Testis (tissue), 3 donors: ENCODE results near the gene C12orf57. TPM values are rescaled to one million over a fixed set of nuclear protein-coding genes. Genes with fewer than 3 reads are reported as not detected.

ENCODE experiments used
- DNase-seq: peaks from one replicate; pipeline ENCODE4 v3.0.0-alpha.2; 2019
- H3K27ac ChIP-seq, 2 donors: fragments of 200-600 bp; sonication (generic); one replicate each; pipeline ENCODE4 v1.5.1; 2019
- H3K27me3 ChIP-seq: fragments of 200-600 bp; sonication (generic); one replicate; pipeline ENCODE4 v1.5.1; 2019
- H3K36me3 ChIP-seq: fragments of 200-600 bp; sonication (generic); one replicate; pipeline ENCODE4 v1.5.1; 2017; ENCODE audit warnings: low read depth; ENCODE audit errors: missing control alignments
- H3K4me1 ChIP-seq: fragments of 200-600 bp; sonication (generic); one replicate; pipeline ENCODE4 v1.5.1; 2019
- H3K4me3 ChIP-seq, 2 donors: fragments of 200-600 bp; sonication (generic); one replicate each; pipeline ENCODE4 v1.5.1; 2017 to 2019
- H3K9me3 ChIP-seq: fragments of 200-600 bp; sonication (generic); one replicate; pipeline ENCODE4 v1.5.1; 2017
- POLR2A ChIP-seq: fragments of 450-650 bp; IDR thresholded peaks from one replicate; pipeline ENCODE4 v1.6.1; 2017; ENCODE audit warnings: antibody characterized with exemption, mild to moderate bottlenecking, moderate library complexity
- WGBS, 2 donors: methylation state at CpG; one replicate each; pipeline ENCODE4 v1.1.5; 2018; 5-methylcytosine and 5-hydroxymethylcytosine counted together
- intact Hi-C: fragments of 100-400 bp; cut with DNase I; formaldehyde crosslinking; loops from one replicate; pipeline ENCODE4 v1.15.1; 2023; ENCODE audit warnings: low total_unique reads
- polyA plus RNA-seq: library from polyadenylated mRNA; stranded (reverse); fragments of 350-450 nt; fragmentation: Illumina TruSeq; extraction: RNeasy Lipid Tissue Mini Kit (QIAGEN cat#74804); gene quantifications from one replicate; pipeline ENCODE4 v1.2.3, GENCODE V29; 2014; ENCODE audit warnings: low read depth, low replicate concordance; ENCODE audit not compliant: insufficient read depth
- total RNA-seq, 2 donors: library from RNA; depleted of rRNA; stranded (reverse); fragments of >200 nt; gene quantifications; one replicate each; pipeline ENCODE4 v1.2.3, GENCODE V29; 2016
- TF ChIP-seq, protein P1 (sequence below), 3 experiments: fragments of 450-650 bp in 2 of 3; fragments of 200-600 bp in 1 of 3; sonication (generic) in 1 of 3; IDR thresholded peaks; one replicate each; pipeline ENCODE4 v1.5.1; 2016 to 2019; ENCODE audit warnings: antibody characterized with exemption in 3 of 3, mild to moderate bottlenecking in 2 of 3, moderate library complexity in 1 of 3

The C12orf57 gene
- total and polyA plus RNA-seq, 3 donors from 2014 or later, result 141 to 236 (median 143) TPM

GRCh38 chr12:6975297-6976032 is 31.6 kb downstream of the C12orf57 start:
- Histone ChIP-seq H3K27ac (no peak overlapping the region), H3K9me3 (no peaks in the 10 kb centered on the region), H3K4me1 (peaks cover 6% of the 10 kb centered on the region), H3K27me3 (no peaks in the 10 kb centered on the region), H3K4me3 (no peak overlapping the region), H3K36me3 (no peaks in the 10 kb centered on the region)
- DNase-seq, result no peak
- TF ChIP-seq, protein P1, sequence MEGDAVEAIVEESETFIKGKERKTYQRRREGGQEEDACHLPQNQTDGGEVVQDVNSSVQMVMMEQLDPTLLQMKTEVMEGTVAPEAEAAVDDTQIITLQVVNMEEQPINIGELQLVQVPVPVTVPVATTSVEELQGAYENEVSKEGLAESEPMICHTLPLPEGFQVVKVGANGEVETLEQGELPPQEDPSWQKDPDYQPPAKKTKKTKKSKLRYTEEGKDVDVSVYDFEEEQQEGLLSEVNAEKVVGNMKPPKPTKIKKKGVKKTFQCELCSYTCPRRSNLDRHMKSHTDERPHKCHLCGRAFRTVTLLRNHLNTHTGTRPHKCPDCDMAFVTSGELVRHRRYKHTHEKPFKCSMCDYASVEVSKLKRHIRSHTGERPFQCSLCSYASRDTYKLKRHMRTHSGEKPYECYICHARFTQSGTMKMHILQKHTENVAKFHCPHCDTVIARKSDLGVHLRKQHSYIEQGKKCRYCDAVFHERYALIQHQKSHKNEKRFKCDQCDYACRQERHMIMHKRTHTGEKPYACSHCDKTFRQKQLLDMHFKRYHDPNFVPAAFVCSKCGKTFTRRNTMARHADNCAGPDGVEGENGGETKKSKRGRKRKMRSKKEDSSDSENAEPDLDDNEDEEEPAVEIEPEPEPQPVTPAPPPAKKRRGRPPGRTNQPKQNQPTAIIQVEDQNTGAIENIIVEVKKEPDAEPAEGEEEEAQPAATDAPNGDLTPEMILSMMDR (IDR thresholded peaks at IDR 0.05), result no peak
- TF ChIP-seq POLR2A, result no peak
- WGBS, 2 donors, result 80 to 91% methylated on average over 2 of the region's 2 CpGs
- intact Hi-C loops, result no loop called here

DNA sequence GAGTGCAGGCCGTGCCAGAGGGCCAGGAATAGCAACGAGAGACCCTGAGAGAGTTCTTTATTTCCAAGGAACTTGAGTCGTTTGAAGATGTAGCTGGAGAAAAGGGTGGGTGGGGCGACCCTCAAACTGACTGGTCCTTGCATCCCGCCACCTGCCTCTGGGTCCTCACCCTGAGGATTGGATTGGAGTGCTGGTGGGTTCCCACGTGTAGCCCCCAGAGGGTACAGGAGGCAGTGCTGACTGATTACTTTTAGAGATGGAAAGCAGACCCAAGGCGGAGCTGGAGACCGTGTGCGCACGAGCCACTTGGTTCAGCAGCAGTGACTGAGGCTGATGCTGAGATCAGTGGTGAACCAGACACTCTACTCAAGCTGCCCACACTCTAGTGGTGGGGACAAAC is 33.8 kb downstream of the C12orf57 start:
- Histone ChIP-seq H3K27me3 (no peaks in the 10 kb centered on the region), H3K36me3 (no peaks in the 10 kb centered on the region), H3K27ac (no peak overlapping the region), H3K4me3 (no peak overlapping the region), H3K4me1 (no peaks in the 10 kb centered on the region), H3K9me3 (no peaks in the 10 kb centered on the region)
- 77 to 84% methylated on average over 10 of the region's 10 CpGs for WGBS, 2 donors
- no peak for DNase-seq
- intact Hi-C loops, result no loop called here
- TF ChIP-seq, protein P1 (IDR thresholded peaks at IDR 0.05), result no peak
- TF ChIP-seq POLR2A, result no peak

DNA sequence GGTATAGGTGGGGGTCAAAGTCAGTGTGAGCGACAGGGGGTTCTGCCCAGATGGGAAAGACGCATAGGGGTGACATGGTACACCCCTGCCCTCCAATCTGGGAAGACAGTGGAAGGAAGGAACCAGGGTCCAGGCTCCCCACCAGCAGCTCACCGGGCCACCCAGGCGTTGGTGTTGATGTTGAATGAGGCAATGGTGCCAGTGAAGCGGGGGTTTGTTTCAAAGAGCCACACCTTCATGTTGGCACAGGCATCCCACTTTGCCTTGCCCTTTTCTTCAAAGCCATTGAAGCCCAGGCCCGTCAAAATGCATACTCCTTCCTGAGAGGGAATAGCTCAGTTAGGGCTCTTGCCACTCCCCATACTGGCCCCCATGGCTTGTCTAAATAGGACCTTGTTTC is 34.4 kb downstream of the C12orf57 start:
- Histone ChIP-seq H3K36me3 (no peaks in the 10 kb centered on the region), H3K27ac (no peak overlapping the region), H3K27me3 (no peaks in the 10 kb centered on the region), H3K9me3 (no peaks in the 10 kb centered on the region), H3K4me1 (no peaks in the 10 kb centered on the region), H3K4me3 (no peak overlapping the region)
- TF ChIP-seq, protein P1 (IDR thresholded peaks at IDR 0.05), result no peak
- TF ChIP-seq POLR2A, result no peak
- 86 to 91% methylated on average over 6 of the region's 6 CpGs for WGBS, 2 donors
- DNase-seq, result no peak
- intact Hi-C loops, result no loop called here

GRCh38 chr12:6978611-6979011 is 34.8 kb downstream of the C12orf57 start:
- H3K36me3 ChIP-seq, result no peaks in the 10 kb centered on the region
- no peak overlapping the region for H3K4me3 ChIP-seq
- H3K27me3 ChIP-seq, result no peaks in the 10 kb centered on the region
- intact Hi-C loops, result no loop called here
- no peak overlapping the region for H3K27ac ChIP-seq
- H3K9me3 ChIP-seq, result no peaks in the 10 kb centered on the region
- 77 to 92% methylated on average over 3 of the region's 3 CpGs for WGBS, 2 donors
- H3K4me1 ChIP-seq, result no peaks in the 10 kb centered on the region
- no peak for TF ChIP-seq POLR2A
- TF ChIP-seq, protein P1 (IDR thresholded peaks at IDR 0.05), result no peak
- DNase-seq, result no peak

- H3K36me3 ChIP-seq, result no peaks in the 10 kb centered on the region
Measured at GRCh38 chr12:6979021-6979420, 35.2 kb downstream of the C12orf57 start.

More at GRCh38 chr12:6979021-6979420, 35.2 kb downstream of the C12orf57 start:
- WGBS, 2 donors, result 83 to 94% methylated on average over 6 of the region's 6 CpGs
- no peak for DNase-seq
- TF ChIP-seq, protein P1 (IDR thresholded peaks at IDR 0.05), result no peak
- TF ChIP-seq POLR2A, result no peak
- Histone ChIP-seq H3K27ac (no peak overlapping the region), H3K9me3 (no peaks in the 10 kb centered on the region), H3K4me3 (no peak overlapping the region), H3K4me1 (no peaks in the 10 kb centered on the region), H3K27me3 (no peaks in the 10 kb centered on the region)
- intact Hi-C loops, result no loop called here
